ENCODE data around the gene IDE.

GRCh38 chr10:92492748-92493240, 81.1 kb downstream of the IDE start:
- TF ChIP-seq CTCF (IDR thresholded peaks at IDR 0.05; ENCODE audit: insufficient read depth, low read length, poor library complexity, severe bottlenecking) = no peak
- TF ChIP-seq EZH2phosphoT487 (conservative IDR thresholded peaks at IDR 0.05; ENCODE audit: low read length) = no peak
